HuH-7 (cell line): ENCODE data around the gene CPNE4.

ENCODE experiments used
- DNase-seq: peaks from one replicate; pipeline ENCODE4 v3.0.0; 2011; ENCODE audit warnings: low spot score

Gene CPNE4

DNA sequence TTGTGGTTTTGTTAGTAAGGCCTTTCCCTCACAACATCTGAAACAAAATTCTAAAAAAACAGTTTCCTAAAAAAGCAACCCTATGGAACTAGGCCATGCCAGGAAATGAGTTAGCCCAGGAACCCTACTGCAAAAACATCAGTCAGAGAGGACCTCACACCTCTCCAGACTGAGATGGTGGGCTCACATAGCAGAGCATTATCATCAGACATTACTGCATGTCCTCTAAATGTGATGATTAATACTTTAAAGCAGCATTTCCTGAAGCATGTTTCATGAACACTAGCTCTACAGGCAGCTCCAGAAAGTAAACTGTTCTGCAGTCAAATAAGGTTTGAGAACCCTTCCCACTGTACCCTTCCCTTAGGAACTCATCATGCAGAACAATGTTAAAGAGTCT is 299.7 kb downstream of the CPNE4 start:
- DNase-seq: no peak

DNA sequence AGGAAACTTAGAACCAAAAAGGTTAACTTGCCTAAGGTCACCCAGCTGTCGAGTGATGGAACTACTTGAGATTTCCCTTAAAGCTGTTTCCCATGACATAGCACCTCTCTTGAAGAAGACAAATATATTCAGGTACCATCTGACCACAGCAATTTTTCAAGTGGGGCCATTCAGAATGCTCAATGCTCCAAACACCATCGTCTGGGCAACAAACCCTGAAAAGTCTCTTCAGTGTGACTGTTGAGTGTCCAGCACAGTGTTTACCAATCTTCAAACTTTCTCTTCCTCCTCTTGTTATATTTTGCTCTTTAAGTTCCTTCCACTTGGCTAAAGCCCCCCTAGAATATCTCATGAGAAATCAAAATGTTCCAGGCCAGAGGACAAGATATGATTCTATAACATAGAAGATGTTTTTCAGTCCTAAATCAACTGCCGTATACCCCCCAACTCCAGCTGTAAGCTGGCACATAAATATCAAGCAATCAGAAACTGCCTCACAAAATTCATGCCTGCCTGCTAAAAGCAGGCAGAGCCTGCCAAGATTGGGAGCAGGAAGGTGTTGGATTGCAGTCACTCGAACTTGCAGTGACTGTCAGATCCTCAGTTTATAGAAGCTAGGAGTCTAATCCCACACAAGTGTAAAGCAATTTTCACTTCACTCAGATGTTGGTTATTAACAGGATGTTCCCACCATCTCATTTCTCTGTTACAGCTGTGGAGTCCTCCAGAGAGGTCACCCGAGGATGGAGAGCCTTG is 301.6 kb downstream of the CPNE4 start:
- no peak for DNase-seq

DNA sequence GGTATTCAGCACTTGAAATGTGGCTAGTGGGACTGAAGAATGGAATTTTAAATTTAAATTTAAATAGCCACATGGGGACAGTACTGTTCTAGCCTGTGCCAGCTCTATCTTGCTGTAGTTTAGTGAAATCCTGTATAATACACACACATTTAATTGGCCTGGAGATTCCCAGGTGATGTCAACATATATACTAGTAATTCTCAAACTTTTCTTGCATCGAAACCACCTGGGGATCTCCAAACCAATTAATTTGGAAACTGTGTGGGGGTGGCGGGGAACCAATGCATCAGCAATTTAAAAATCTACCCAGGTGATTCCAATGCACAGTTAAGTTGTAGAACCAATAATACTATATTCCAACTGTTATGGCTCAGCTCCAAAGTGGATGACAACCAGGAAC is 303.1 kb downstream of the CPNE4 start:
- DNase-seq: no peak

DNA sequence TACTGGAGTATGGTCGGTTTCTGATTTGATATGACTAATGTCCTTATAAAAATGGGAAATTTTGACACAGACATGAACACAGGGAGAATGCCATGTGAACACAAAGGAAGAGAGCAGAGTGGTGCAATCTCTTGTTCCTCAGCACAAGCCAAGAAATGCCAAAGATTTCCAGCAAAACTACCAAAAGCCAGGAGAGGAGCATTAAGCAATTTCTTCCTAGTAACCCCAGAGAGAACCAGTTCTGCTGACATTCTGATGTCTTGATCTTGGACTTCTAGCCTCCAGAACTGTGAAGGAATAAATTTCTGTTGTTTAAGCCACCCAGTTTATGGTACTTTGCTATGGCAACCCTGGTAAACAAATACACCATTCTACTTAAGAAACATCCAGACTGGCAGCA is 304.2 kb downstream of the CPNE4 start:
- no peak for DNase-seq

DNA sequence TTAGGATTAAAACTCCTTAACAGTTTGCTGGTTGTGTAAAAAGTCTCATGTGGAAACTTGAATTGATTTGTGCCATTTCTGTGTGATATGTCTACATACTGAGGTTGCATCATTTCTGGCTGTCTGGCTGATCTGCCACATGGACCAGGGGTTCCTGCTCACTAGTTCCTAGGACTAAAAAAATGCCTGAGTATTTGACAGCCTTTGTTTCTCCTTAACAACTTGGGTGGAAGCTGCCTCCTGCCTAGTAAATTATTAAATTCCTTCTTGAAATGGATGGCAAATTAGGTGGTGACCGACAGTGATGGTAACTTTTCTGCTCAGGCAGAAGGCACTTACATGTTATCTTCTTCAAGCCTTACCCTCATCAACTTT is 305.2 kb downstream of the CPNE4 start:
- DNase-seq: no peak

DNA sequence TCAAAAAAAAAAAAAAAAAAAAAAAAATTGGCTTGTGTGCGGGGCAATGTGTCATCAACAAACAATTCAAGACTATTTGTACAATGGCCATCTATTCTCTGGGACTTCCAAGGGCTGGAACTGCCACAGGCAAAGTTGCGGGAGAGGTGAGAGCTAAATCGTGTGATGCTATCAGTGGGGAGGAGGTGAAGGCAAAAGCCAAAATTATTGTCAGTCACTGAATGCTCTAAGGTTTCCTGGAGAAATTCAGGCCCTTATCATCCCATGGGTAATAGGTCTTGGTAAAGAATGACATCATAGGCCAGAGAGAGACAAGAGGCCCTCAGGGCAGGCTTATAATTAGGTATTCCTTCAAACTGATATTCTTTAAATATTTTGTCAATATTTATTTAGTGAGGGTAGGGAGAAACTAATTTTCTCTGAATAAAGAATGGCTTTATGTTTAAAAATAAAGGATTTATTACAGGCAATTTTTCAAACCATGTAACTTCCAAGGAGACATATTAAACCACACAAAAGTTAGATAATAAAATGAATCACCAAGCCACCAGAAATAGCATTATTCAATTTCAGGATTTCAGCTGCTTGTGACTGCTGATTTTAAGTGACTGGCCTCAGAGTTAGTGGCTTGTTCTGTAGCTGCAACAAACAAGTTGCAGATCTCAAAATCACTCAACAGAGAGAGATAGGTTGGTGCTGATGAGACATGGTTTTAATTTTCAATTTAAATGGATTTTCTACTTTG is 305.7 kb downstream of the CPNE4 start:
- DNase-seq: no peak

DNA sequence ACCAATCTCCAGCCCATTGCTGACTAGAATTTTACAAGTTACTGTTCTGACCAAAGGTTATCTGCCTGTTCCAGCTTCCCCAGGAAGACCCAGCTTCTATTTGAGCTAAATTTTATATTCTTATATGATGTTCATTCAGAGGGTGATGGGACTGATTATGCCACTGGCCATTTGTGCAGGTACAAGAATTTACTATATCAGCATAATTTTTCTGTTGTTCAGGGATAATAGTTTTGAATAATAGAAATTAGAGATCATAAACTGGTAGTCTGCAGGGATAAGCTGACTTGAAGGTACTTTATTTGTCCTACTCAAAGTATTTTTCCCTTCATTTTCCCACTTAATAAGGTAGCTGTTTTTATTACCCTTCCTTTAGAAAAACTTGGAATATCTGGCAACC is 309.4 kb downstream of the CPNE4 start:
- no peak for DNase-seq

DNA sequence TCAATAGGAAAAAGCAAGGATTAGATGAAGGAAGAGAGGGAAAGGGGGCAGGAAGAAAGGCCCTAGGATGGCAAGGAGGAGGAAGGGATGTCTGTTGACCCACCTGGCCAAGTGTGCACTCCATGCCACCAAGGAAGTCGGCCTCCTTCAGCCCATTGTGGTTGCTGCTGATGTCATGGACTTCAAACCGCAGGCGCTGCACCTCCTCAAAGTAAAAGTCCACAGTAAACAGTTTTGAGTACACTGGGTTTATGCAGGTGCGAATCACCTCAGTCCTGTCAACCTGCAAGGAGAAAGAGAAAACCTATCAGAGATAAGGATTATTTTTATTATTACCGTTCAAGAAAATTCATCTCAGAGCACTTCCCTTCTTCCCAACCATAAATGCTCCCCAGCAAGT is 311.5 kb downstream of the CPNE4 start:
- no peak for DNase-seq

DNA sequence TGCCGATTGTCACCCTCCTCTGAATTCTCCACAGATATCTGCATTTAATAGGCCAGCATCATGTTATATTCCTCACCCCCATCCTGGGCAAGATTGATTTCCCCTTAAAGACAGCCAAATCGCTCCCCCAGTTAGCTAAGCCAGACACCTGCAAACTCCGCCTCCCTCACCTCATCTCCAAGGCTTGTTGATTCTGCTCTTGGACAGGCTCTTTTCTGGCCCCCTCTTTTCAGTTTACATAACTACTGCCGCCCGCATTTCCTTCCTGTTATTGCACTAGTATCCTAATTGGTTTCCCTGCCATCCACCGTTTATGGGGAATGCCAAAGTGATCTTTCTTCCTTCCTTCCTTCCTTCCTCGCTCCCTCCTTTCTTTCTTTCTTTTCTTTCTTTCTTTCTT is 317.3 kb downstream of the CPNE4 start:
- no peak for DNase-seq

DNA sequence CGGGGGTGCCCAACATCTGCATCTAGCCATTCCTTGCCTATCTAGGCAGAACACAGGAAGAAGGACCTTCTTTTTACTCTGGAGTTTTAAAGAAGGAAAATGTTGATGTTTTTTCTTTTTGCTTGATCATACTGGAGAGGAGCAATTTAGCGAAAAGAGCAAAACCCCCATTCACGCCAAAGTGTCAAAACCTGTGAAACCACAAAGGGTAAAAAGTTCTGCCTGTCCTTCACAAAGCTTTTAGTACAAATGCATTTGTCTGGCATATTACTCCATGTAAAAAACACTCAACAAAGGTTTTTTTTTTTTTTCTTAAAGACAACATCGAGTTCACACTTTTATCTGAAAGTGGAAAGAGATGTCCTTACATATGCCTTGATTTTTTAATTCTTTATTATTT is 317.9 kb downstream of the CPNE4 start:
- no peak for DNase-seq

DNA sequence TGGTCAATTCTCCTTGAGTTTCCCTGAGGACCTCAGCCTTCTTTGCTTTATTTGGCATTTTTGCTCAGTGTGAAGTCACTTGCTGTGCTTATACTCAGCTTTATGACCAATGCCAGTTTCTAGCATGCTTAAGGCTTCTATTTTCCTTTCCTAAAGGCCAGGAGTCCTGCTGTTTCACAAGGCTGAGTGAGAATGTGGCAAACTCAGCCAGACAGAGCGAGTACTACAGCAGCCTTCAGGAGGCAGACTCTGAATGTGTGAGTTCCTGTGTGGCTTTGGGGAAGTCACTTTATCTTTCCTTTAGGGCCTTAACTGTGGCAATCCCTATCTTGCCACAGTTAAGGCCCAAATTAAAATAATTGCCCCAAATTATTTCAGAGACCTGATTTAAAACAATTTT is 318.8 kb downstream of the CPNE4 start:
- DNase-seq: no peak

DNA sequence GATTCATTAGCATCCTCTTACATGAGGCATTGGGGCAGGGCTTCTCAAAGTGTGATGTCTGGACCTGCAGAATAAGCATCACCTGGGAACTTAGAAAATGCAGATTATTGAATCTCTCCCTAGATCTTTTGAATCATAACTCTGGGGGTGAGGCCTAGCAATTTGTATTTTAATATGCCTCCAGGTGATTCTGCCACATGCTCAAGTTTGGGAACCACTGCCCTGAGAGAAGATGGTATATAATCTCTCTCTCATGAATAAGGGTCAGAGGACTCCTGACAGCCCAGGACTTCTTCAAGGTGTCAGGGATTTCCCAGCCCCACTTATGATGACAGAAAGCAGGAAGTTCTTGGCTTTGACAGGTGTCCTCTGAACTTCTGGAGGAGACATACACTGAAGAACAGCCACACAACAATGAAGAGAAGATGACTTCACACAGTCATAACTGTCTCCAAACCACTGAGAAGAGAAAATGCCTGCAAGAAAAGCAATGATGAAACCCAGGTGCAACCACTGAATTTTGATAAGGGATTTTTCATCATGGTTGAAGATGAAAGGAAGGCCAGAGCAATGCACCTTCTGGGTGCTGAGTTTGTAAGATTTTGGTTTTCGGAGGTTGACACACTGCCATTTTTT is 320.1 kb downstream of the CPNE4 start:
- no peak for DNase-seq

DNA sequence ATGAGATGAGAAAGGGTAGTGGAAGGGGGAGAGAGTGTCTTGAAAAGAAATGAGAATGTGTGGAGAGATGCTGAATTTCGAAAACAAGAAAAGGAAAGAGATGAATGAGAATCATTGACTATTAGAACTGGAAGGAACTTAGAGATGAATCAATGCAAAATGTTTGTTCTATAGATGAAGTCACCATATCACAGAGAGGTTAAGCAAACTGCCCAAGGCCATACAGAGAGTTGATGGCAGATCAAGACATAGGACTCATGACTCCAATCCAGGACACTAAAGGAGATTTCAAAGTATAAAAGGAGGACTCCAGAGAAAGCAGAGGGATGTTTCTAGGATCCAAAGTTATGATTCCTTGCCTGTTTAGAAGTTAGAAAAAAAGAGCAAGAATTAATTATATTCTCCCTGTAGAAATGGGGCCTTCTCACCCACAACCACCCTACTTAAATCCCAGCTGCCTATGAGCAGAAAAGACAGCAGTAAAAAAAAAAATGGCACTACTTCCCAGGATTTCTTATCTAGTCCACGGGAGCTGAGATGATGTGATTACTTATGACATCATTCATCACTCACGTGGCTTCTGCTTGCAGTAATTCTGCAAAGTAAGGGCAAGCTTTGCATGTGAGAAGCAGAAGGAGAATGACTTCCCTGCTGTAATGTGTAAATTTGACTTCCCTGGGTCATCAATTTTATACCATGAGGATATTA is 321.2 kb downstream of the CPNE4 start:
- DNase-seq: no peak

DNA sequence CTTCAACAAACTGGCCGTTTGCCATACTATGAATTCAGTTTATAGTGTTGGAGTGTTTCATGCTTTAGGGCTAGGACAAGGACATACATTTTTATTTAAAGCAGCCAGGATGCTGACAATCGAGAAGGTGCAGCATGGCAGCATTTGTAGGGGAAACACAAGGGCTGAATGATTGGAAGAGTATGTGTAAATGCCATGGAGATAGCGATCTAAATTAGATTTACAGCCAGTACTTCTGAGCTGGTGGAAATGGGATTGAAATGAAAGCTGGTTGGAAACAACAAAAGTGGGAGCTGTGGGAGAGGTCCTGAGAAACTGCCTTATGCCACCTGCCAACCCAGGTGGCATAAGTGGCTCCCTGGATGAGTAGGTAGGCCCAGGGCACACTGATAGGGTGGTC is 322.2 kb downstream of the CPNE4 start:
- DNase-seq: no peak

DNA sequence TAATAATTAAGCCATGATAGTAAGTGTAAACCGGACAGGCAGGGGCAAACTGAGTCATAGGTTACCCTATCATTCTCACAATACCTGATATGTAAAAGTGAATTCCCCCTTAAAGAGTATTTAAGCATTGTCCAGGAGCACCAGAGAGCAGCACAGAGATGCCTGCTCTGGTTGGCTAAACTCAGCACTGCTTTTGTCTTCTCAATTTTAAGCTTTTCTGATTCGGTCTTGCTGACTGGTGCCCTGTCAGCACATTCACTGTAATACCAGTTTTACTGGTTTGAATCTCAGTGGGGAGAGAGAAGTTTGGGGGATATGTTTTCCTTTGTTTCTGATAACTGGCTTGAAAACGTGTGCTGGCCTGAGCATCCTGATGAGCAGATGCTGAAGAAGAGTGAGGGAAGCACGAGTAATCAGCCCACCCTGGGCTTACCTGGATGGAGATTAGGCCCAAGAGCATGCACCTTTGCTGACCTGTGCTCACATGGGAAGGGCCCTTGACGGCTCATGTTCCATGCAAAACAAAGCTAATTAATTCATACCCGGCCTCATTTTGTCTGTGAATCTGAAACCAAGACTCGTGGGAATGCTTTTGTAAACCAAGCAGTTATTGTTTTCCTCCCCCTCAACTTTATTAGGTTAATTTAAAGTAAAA is 323.6 kb downstream of the CPNE4 start:
- no peak for DNase-seq

DNA sequence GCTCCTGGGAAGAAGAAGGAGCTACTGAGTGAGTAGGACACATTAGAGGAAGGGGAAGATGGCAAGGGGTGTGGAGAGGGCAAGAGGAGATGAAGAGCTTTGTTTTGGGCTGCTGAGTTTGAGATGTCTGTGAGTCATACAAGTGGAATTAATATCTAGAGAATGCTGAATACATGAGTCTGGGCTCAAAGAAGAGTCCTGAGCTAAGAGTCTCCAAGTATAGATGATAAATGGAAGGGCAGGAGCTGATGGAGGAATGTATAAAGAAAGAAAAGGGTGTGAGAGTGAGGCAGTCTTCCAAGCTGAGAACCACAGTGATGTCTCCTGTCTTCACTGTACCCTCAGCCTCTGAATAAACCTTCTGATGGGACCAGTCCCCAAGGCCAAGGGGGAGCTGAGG is 326.6 kb downstream of the CPNE4 start:
- no peak for DNase-seq

DNA sequence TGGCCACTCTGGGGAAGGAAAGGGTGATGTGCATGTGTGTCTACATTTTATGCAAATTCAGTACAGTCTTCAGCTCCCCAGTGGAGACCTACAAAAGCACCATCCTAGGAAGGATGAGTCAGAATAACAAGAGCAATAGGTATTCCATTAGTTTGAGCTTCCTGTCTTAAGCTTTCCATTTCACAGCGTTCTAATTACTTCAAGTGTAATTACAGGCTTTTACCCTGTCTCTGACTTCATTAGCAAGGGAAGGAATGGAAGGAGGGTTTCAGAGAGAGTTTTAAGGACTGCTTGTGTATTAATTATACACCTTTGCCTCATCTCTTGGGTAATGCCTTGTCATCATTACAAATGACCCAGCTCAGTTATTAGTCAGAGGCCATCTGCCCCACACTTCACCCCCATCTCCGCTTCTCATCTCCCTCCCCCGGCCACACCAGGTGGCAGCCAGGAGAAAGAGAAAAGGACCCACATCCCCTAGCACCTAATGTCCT is 329.2 kb downstream of the CPNE4 start:
- DNase-seq: no peak

DNA sequence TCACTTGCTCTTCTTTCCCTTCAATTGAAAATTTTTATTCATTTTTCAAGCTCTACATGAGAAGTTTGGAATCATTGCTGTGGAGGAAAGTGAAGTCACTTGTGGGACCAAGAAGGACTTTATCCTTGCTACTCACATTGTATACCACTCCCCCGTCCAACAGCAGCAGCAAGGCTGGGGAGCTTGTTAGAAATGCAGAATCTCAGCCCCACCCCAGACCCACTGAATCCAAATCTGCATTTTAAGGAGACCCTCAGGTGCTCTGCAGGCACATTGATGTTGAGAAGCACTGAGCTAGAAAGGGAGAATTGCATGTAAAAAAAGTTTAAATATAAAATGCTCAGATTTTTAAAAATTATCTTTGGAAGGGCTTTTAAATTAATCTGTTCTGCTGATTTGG is 329.7 kb downstream of the CPNE4 start:
- DNase-seq: no peak

DNA sequence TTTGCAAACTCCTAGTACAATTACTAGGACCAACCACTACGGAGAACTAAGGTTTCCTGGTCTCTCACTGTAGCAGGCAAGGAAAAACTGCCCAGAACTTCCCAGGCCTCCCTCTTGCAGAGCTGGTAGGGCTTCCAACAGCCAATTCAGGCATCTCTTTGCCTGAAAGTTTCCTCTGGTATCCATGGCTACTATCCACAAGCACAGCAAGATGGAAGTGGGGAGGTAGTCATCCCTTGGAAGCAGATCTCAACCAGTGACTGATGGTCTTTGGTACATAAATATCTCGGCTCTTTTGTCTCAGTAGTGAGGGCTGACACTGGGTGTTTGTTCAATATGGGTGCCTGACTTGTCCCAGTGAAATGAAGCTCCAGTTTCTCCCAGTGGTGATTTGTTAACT is 330.7 kb downstream of the CPNE4 start:
- no peak for DNase-seq

DNA sequence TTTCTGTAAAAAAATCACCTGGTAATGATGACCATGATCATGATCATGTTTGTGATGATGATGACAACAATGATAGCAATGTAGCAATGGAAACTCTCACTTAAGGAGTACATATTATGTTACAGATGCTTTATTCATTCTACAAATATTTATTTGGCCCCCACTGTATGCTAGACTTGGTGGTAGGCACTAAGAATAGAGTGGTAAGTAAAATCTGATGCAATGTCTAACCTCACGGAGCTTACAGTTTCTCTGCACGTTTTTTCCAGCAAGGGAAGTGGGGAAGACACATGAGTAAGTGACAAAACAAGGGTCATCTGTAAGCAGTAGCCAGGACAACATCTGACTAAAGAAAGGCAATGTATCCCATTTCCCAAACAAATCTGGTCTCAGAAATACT is 332.7 kb downstream of the CPNE4 start:
- DNase-seq: no peak

DNA sequence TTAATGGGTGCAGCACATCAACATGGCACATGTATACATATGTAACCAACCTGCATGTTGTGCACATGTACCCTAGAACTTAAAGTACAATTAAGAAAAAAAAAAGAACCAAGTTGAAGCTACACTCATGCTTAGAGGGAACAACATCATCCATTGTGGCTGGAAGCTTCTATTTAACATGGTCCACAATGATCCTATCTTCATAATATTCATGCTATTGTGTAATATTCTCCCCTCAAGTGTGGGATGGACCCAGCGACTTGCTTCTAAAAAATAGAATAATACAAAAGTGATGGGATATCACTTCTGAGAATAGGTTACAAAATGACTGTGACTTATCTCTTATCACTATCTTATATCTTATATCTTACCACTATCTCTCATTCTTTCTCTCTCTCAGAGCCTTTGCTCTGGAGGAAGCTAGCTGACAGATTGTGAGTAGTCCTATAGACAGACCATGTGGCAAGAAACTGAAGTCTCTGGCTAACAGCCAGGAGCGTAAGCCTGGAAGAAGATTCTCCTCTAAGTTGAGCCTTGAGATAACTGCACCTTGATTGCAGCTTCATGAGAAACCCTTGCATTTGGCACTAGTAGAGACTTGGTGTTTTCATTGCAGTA is 333.6 kb downstream of the CPNE4 start:
- DNase-seq: no peak

DNA sequence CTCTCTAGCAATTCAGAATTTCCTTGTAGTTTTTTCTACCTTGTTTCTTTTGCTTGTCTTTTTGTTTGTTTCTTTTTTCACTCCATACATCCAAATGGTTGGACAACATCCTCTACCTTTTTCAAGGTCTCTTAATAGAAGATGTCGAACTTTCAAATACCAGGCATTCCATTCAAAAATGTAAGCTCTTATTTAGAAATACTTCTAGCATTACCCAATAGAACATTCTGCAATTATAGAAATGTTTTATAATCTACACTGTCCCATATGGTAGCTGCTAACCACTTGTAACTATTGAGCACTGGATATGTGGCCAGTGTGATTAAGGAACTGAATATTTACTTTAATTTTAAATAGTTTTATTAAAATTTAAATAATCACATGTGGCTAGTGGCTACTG is 335.8 kb downstream of the CPNE4 start:
- DNase-seq: no peak
